ENCODE data around the gene DYNC1I1.
"Not testable (repeated sequence)": the region's sequence is repeated elsewhere in the genome, so short reads cannot be mapped to it uniquely, and the experiment has no call there.

Gene DYNC1I1

DNA sequence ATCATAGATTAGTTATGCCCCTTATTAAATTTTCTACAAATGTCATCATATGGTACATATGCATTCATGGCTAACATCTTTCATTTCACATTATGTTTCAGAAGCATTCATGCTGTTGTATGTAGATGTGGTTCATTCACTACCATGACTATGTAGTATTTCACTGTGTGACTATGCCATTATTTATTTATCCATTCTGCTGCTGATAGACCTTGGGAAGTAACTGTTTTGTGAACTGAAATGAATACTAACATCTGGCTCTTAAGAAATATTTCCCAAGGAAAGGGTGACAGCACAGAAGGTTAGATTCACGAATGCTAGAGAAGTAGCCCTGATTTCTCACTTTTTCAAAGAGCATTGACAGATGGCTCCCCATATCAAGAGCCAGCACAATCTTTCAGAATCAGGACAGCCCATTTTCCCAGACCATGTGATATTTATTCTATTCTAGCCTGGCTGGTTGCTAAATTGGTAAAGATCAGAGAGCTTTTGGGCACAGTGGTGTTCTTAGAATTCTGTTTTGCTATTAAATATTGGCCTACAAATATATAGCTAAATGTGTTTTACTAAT, 157.4 kb downstream of the DYNC1I1 start:
- H3K4me3 ChIP-seq (ENCODE audit: low read length): no peak overlapping the region
- no peak for DNase-seq (ENCODE audit: low read depth)
- TF ChIP-seq, protein P1, sequence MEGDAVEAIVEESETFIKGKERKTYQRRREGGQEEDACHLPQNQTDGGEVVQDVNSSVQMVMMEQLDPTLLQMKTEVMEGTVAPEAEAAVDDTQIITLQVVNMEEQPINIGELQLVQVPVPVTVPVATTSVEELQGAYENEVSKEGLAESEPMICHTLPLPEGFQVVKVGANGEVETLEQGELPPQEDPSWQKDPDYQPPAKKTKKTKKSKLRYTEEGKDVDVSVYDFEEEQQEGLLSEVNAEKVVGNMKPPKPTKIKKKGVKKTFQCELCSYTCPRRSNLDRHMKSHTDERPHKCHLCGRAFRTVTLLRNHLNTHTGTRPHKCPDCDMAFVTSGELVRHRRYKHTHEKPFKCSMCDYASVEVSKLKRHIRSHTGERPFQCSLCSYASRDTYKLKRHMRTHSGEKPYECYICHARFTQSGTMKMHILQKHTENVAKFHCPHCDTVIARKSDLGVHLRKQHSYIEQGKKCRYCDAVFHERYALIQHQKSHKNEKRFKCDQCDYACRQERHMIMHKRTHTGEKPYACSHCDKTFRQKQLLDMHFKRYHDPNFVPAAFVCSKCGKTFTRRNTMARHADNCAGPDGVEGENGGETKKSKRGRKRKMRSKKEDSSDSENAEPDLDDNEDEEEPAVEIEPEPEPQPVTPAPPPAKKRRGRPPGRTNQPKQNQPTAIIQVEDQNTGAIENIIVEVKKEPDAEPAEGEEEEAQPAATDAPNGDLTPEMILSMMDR (conservative IDR thresholded peaks at IDR 0.05; ENCODE audit: low read depth, low read length): no peak

DNA sequence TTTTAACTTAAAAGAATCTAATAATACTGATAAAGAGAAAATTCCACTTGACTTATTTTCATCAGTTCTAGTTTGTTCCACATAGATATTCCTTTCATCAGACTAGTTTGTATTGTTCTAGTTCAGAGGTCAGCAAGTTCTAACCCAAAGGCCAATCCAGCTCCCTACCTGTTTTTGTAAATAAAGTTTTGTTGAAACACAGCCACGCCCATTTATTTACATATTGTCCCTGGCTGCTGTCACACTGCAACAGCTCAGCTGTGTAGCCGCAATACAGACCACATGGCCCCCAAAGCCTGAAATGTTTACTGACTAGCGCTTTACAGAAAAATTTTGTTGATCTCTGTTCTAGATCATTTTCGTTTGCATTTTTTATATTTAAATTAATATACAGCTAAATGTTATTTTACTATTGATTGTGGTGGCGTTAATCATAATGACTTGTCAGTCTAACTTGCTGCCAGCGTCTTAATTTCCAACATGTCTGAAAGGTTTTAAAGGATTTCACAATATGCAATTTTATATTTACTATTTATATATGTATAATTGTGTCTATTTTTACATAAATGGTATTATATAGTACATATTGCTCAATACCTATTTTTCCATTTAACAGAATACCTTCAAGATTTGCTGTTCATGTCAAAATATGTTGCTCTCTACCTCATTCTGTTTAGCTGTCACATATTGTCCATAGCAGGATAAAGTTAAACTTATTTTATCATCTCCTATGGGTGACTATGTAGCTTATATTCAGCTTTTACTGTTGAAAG, 159.3 kb downstream of the DYNC1I1 start:
- no peak for DNase-seq (ENCODE audit: low read depth)
- no peak overlapping the region for H3K4me3 ChIP-seq (ENCODE audit: low read length)
- TF ChIP-seq, protein P1 (conservative IDR thresholded peaks at IDR 0.05; ENCODE audit: low read depth, low read length): no peak

DNA sequence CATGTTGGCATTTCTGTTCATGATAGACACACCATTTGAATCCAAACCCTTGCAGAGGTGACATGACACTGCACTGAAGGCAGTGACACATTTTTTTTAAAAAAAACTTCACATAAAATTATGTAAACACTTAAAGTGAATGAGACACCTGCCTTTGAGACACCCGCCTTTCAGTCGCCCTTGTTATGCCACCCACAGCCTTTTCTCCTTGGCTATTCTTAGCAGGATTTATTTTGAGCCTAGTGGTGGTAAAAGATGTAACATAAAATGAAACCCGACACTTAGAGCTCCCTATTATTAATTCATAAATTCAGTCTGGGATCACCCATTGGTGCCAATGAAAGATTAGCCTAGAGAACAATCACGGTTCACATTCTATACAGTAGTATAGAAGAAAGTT, 161.3 kb downstream of the DYNC1I1 start:
- H3K4me3 ChIP-seq (ENCODE audit: low read length): no peak overlapping the region
- no peak for DNase-seq (ENCODE audit: low read depth)
- TF ChIP-seq, protein P1 (conservative IDR thresholded peaks at IDR 0.05; ENCODE audit: low read depth, low read length): no peak

DNA sequence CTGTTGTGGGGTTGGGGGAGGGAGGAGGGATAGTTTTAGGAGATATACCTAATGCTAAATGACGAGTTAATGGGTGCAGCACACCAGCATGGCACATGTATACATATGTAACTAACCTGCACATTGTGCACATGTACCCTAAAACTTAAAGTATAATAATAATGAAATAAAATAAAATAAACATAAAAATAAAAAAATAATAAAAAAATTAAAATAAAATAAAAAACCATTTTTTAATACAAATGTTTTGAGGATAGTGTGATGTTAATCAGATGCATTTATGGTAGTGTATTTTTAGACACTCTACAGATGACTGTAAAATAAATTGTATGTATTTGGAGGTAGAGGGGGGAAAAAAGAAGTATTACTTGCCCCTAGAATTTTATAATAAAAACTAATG, 172.5 kb downstream of the DYNC1I1 start:
- not testable (repeated sequence) for DNase-seq (ENCODE audit: low read depth); H3K4me3 ChIP-seq (ENCODE audit: low read length)

DNA sequence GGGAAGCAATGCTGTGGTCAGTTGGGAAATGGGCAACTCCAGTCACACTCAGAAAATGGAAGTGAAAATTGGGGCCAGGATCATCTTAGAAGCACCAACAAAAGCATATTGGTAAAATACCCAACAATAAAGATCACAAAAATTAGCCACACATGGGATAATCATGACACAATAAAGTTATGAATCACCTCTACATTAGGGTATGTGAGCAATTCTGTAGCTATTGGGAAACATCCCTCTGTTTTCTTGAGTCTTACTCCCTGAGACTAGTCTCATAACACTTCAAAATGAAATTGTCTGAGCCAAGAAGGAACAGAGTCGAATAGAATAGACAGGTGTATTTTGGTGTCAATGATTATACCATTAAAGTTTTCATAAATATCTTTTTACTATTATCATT, 178.3 kb downstream of the DYNC1I1 start:
- TF ChIP-seq, protein P1 (conservative IDR thresholded peaks at IDR 0.05; ENCODE audit: low read depth, low read length): no peak
- DNase-seq (ENCODE audit: low read depth): no peak
- no peak overlapping the region for H3K4me3 ChIP-seq (ENCODE audit: low read length)

DNA sequence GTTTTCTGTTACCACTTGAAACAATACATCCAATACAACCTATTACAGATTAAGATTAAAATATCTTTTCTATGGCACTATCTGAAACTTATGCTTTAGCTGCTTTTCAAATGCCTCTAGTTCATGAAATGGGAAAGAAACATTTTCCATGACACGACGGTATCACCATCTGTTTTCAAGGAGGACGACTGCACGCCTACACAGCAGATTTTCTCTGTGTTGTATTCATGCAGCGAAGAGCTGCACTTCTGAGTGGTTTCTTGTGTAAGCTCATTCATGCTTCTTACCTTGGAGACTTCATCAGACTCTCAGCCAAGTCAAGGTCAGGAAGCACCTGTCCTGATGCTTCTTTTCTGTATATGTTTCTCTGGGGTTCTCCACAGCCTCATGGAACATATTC, 179.2 kb downstream of the DYNC1I1 start:
- TF ChIP-seq, protein P1 (conservative IDR thresholded peaks at IDR 0.05; ENCODE audit: low read depth, low read length): no peak
- DNase-seq (ENCODE audit: low read depth): no peak
- no peak overlapping the region for H3K4me3 ChIP-seq (ENCODE audit: low read length)

DNA sequence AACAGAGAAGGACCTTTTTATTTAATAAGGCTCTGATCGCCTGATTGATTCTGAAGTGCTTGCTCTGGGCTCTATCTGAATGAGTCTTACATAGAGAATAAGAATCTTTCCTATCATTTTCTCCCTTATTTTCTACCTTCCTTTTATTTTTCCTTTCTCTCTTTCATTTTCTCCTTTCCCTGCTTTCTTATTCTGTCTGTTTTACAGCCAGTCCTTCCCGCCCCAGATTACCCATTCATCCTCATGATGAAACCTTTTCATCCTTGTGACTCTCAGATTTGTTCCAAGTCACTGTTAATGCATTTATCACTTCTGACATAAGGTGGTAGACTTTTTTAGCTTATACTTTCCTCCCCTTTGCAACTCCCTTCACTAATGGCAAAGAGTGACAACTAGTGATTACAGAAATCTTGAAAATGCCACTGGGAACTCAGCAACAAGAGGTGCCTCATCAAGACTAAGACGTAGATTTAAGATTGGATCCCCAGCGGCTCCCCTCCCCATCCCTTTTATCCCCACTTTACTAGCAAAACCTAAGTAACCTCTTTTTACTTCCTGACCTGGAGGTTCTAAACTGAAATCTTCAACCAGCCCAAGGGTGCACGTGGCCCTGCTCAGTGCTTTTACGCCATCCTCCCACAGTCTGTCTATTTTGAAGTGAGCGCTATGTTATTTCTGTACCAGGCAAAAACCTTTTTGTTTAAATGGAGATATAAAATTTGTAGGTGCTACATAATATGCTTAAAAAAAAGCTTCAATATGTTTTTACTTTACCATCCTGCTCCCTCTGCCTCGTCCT, 179.8 kb downstream of the DYNC1I1 start:
- no peak for DNase-seq (ENCODE audit: low read depth)
- no peak overlapping the region for H3K4me3 ChIP-seq (ENCODE audit: low read length)
- TF ChIP-seq, protein P1 (conservative IDR thresholded peaks at IDR 0.05; ENCODE audit: low read depth, low read length): no peak
